NCI-H345 treated with DMSO at 0.1 percent for 48 hours (cell line): ENCODE results near the gene ANO10.
"Not testable (repeated sequence)": the region's sequence is repeated elsewhere in the genome, so short reads cannot be mapped to it uniquely, and the experiment has no call there.

Source experiments
- DNase-seq: peaks from one replicate; lab custom pipeline; 2025; ENCODE audit not compliant: unreplicated experiment; lab: John Stamatoyannopoulos, UW

Gene ANO10

DNA sequence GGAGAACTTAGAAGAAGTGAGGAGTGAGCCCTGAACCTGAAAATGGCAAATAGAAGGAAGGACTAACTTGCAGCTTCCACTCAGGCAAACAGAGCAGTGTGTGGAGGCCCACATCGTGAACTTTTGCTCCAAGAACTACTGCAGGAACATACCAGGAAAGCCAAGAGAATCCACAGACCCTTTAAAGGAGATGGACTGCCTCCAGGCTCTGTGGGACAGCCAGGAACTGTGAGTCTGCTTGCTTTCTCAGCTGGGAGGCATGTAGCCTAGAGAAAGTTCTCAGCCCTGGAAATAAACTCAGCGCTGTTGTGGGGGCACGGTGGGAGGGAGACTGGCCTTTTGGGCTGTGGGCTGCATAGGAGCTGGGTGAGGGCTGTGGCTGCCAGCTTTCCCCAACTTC, 242.5 kb downstream of the ANO10 start:
- no peak for DNase-seq

DNA sequence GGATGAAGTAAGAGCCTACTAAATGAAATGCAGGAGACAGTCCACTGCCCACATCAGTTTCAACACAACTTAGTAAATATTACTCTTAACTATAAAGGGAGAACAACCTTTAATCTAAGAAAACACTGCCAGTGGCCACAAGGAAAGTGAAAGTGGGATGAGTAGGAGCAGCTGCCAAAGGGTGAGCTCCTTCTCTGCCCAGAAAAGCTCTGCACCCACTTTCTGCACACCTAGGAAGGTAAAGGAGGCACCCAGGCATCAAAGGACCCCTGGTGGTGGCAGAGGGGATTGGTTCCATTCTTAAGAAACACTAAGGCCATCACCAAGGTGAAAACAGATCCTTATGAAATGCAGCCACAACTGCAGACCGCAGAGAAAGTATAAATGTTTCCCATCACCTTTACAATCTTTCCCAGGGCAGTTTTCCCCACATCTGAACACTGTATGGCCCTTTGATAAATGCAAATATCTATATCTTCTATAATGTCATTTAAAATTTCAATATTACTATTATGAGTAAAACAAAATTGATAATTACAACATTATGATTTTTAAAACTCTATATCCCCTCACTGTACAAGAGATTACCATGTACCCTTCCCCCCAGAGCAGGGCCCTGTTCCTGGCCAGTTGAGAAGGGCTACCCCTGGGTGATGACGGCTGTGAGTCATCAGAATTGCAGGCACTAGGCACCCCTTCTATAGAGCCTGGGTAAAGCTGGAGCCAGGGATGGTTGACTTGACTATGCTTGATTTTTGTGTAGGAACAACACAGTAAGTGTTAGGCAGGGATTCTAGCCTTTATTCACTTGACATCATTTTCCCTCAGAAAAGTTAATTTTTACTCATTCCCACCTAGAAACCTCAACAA, 243.5 kb downstream of the ANO10 start:
- no peak for DNase-seq

- no peak for DNase-seq
Observed at GRCh38 chr3:43373560-43373928, 248.3 kb downstream of the ANO10 start.

- no peak for DNase-seq
Observed at GRCh38 chr3:43372809-43373559, 248.8 kb downstream of the ANO10 start.

GRCh38 chr3:43372007-43372740, 249.6 kb downstream of the ANO10 start:
- DNase-seq, result no peak

- DNase-seq, result no peak
Observed at GRCh38 chr3:43371494-43371893, 250.3 kb downstream of the ANO10 start.

- no peak for DNase-seq
Observed at GRCh38 chr3:43370293-43370980, 251.4 kb downstream of the ANO10 start.

GRCh38 chr3:43369404-43370292, 252.2 kb downstream of the ANO10 start:
- DNase-seq, result no peak

DNA sequence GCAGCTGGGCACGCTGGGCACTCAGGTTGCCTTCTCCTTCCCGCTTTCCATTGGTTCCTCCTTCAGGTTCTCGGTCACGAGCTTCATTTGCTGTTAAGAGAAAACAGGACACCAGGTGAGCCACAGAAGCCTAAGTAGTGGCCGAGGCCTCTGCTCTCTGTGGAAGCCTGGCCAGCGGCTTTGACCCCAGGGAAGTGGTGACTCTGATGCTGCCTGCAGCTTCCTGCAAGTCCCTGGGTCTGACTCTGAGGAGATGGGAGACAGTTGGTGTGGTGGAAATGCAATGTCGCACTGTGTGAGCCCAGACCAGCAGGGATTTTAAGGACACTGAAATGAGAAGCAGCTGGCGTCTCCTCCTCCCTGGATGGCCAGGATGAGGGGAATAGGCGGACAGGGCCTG, 254.9 kb downstream of the ANO10 start:
- DNase-seq, result no peak

GRCh38 chr3:43366481-43366880, 255.3 kb downstream of the ANO10 start:
- DNase-seq, result no peak

DNA sequence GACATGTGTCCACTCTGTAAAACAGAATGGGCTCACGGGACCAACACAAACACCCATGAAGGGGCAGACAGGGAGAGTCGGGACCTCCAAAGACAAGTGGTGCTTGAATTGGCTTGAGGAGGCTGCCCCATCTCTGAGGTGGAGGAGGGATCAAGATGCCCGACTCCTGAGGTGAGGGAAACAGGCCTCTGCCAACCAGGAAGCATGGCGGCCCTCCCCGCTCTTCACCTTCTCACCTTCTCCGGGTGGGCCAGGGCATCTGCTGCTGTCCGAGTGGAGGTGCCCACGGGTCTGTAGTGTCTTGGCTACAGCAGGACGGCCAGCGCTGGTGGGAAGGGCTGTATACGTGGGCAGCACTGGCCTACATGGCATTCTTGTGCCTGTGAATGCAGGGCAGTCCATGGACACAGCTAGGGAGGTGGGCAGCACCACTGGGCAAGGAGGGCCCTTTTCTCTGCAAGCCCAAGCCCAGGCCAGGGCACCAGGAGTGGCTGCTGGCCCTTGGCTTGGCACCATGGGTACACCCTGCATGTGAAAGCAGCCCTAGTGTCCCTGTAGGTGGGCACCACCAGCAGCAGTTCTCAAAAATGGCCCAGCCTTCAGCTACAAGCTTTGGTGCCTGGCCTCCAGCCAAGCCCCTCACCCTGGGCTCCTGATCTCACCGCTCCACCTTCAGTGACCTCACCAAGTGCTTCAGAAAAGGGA, 256.1 kb downstream of the ANO10 start:
- DNase-seq, result no peak

DNA sequence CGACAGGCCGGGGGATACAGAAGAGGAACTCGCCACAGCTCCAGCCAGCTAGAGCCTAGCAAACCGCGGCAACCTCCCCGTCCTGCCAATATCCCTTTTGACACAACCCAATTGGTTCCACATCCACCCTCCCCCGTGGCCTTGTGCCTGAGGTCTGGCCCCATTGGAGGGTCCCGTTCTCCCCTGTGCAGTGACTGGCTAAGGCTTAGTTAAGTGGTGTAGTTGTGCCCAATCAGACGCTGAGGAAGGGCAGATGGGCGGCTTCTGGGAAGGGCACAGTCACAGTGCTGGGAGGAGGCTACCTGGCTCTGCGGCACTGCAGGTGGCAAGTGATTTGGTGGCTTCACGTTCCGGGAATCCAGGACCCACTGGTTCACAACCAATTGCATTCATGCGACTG, 256.9 kb downstream of the ANO10 start:
- DNase-seq, result no peak

- DNase-seq, result no peak
Observed at GRCh38 chr3:43364494-43364893, 257.3 kb downstream of the ANO10 start.

GRCh38 chr3:43363621-43364266, 258.1 kb downstream of the ANO10 start:
- DNase-seq, result no peak

DNA sequence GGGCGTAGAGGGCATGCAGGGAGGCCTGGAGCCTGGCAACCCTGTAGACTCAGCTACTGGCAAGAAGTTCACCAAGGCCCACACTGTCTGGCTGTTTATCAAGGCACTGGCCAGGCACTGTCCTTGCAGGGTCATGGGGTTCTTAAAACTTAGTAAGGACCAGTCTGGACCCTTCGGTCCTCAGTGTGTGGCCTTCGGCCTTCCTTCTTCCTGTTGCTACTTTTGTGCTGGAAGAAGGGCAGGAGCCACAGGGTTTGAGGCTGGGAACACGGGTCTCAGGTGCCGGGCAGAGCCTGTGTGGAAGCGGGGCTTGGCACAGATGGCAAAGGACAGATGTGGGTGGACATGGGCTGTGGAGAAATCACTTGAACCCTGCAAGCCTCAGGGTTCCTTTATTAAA, 258.9 kb downstream of the ANO10 start:
- no peak for DNase-seq

- DNase-seq, result no peak
Observed at GRCh38 chr3:43362183-43362582, 259.6 kb downstream of the ANO10 start.

DNA sequence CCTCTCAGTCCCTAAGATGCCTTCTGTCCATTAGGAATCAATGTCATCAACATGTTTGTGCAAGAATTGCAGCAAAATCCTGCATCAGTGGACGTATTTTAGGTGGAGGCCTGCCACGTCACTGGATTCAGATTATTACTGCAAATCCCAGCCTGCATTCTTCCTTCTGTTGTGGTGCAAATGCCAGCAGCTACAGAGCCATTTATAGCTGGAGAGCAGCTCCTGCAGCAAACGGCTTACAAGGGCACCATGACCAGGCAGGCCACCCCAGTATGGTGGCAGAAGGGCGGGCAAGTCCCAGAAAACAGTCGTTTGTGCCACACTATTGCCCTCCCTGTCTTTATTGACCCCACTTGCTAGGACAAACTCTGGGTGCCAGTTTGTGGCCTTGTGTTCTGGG, 260.7 kb downstream of the ANO10 start:
- DNase-seq, result no peak

DNA sequence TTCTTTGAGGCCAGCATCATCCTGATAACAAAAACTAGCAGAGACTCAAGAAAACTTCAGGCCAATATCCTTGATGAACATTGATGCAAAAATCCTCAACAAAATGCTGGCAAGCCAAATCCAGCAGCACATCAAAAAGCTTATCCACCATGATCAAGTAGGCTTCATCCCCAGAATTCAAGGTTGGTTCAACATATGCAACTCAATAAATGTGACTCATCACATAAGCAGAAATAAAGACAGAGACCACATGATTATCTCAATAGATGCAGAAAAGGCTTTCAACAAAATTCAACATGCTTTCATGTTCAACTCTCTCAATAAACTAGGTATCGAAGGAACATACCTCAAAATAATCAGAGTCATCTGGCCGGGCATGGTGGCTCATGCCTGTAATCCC, 265.8 kb downstream of the ANO10 start:
- not testable (repeated sequence) for DNase-seq
